ENCODE results near the gene SCO2. TPM values are rescaled to one million over a fixed set of nuclear protein-coding genes. Genes with fewer than 3 reads are reported as not detected.

Gene SCO2
- total and polyA plus RNA-seq, 9 of the 15 experiments (the other 6 are each of a cell fraction or from before 2014, with no cell fraction given) = 0.34 to 4.0 (median 1.1) TPM; not detected in 3

DNA sequence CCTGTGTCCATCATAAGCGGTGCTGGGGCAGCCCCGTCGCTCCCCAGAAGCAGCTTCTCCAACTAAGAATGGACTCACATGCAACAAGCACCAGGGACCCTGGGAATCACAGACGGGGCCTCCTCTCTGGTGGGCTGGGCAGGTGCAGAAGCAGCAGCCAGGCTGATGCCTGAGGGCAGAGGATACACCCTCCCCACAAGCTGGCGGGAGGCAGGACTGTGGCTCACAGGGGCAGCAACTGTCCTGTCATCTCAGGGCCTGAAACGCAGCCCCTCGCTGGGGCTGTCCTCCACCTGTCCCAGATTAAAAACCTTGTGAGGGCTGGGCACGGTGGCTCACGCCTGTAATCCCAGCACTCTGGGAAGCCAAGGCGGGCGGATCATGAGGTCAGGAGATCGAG is 47.5 kb downstream of the SCO2 start:
- Histone ChIP-seq H3K9ac (ENCODE audit: insufficient read depth in 1 of 2, low read depth in 2 of 2, low read length in 2 of 2) (no peak overlapping the region), H3K4me1 (replicated peaks in 1 of 2; ENCODE audit: control insufficient read depth in 2 of 2, insufficient read depth in 2 of 2, low read length in 2 of 2) (peaks cover 13 to 57% of the 10 kb centered on the region in 2 experiments; a peak in 4 of 5 replicates), H3K9me3 (replicated peaks; ENCODE audit: control insufficient read depth, insufficient read depth, low read depth, low read length) (no peaks in the 10 kb centered on the region), H3K36me3 (ENCODE audit: control insufficient read depth, insufficient read depth, low read length) (0 out of 3 replicates have a peak, but pooled peaks cover 2% of the 10 kb centered on the region), H2AFZ (ENCODE audit: low read depth, low read length) (no peak overlapping the region), H3K4me2 (ENCODE audit: insufficient read depth, low read length) (no peak overlapping the region), H3K9me1 (ENCODE audit: control insufficient read depth, insufficient read depth, low read length) (no peaks in the 10 kb centered on the region), H3K27me3 (ENCODE audit: control insufficient read depth in 2 of 2, insufficient read depth in 2 of 2, low read length in 2 of 2) (no peaks in the 10 kb centered on the region), H4K20me1 (replicated peaks; ENCODE audit: control insufficient read depth, insufficient read depth, low read length) (peaks cover 12% of the 10 kb centered on the region), H3K27ac (ENCODE audit: extremely low read depth, low read depth, low read length) (no peak overlapping the region), H3K79me2 (ENCODE audit: control insufficient read depth, insufficient read depth, low read length) (peaks cover 14% of the 10 kb centered on the region), H3K4me3 (no peak overlapping the region)
- in situ Hi-C loops (cut with MboI) (no loop called here), intact Hi-C loops (cut with micrococcal nuclease) (no loop called here)
- 78% methylated on average over 8 of the region's 12 CpGs for WGBS (ENCODE audit: insufficient coverage, low coverage, missing lambda C conversion rate)
- TF ChIP-seq, protein P1, sequence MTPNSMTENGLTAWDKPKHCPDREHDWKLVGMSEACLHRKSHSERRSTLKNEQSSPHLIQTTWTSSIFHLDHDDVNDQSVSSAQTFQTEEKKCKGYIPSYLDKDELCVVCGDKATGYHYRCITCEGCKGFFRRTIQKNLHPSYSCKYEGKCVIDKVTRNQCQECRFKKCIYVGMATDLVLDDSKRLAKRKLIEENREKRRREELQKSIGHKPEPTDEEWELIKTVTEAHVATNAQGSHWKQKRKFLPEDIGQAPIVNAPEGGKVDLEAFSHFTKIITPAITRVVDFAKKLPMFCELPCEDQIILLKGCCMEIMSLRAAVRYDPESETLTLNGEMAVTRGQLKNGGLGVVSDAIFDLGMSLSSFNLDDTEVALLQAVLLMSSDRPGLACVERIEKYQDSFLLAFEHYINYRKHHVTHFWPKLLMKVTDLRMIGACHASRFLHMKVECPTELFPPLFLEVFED (CRISPR knock-in tag; conservative IDR thresholded peaks at IDR 0.05) = no peak
- no peak for TF ChIP-seq POLR3A (IDR thresholded peaks at IDR 0.05; ENCODE audit: borderline replicate concordance, extremely low read depth, insufficient read depth, insufficient read length)
- no peak for TF ChIP-seq HES1 (IDR thresholded peaks at IDR 0.05; ENCODE audit: low read depth)
- no peak for TF ChIP-seq E2F3 (CRISPR knock-in tag; IDR thresholded peaks at IDR 0.05)
- no peak for TF ChIP-seq E2F8 (IDR thresholded peaks at IDR 0.05; ENCODE audit: low read depth, partially characterized antibody)
- TF ChIP-seq ZKSCAN3 (CRISPR knock-in tag; IDR thresholded peaks at IDR 0.05) = no peak
- no peak for TF ChIP-seq BRD4 (IDR thresholded peaks at IDR 0.05)
- no peak for TF ChIP-seq THRAP3 (IDR thresholded peaks at IDR 0.05; ENCODE audit: borderline replicate concordance)
- TF ChIP-seq KLF13 (tag; IDR thresholded peaks at IDR 0.05; ENCODE audit: borderline replicate concordance, low read depth) = no peak
- TF ChIP-seq MLX (CRISPR knock-in tag; conservative IDR thresholded peaks at IDR 0.05) = no peak
- TF ChIP-seq HNRNPH1 (optimal IDR thresholded peaks at IDR 0.05; ENCODE audit: low read depth, low read length) = no peak
- TF ChIP-seq, protein P2, sequence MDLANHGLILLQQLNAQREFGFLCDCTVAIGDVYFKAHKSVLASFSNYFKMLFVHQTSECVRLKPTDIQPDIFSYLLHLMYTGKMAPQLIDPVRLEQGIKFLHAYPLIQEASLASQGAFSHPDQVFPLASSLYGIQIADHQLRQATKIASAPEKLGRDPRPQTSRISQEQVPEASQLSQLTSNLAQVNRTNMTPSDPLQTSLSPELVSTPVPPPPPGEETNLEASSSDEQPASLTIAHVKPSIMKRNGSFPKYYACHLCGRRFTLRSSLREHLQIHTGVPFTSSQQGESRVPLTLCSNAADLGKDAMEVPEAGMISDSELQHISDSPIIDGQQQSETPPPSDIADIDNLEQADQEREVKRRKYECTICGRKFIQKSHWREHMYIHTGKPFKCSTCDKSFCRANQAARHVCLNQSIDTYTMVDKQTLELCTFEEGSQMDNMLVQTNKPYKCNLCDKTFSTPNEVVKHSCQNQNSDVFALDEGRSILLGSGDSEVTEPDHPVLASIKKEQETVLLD (IDR thresholded peaks at IDR 0.05) = no peak
- ChIA-PET CTCF (ENCODE audit: low intra/inter-chr PET ratio) (no interaction called here), POLR2A (no interaction called here)
- no peak for FAIRE-seq
- BruUV-seq (replicated peaks) = no TSS peak
- no peak for ATAC-seq
- no peak for DNase-seq (ENCODE audit: extremely low read depth in 1 of 4, low spot score in 3 of 4)
